Gastrocnemius medialis (tissue), 4 donors: Measurements from ENCODE around the gene CCDC141. TPM values are rescaled to one million over a fixed set of nuclear protein-coding genes. Genes with fewer than 3 reads are reported as not detected.
"Not testable (repeated sequence)": the region's sequence is repeated elsewhere in the genome, so short reads cannot be mapped to it uniquely, and the experiment has no call there.

Experiments used
- ATAC-seq, 2 donors: fragments of 150-250 bp; one replicate each; pipeline ENCODE4 v1.9.1; 2016
- DNase-seq, 2 donors: peaks; one replicate each; pipeline ENCODE4 v3.0.0-alpha.2; 2019
- H3K27ac ChIP-seq, 4 donors: fragments of 200-600 bp; sonication (generic); 1 replicate in 1 of 4; 2 replicates in 3 of 4; pipeline ENCODE4 v1.5.1; 2016 to 2018; ENCODE audit warnings: mild to moderate bottlenecking in 2 of 4, moderate library complexity in 1 of 4
- H3K27me3 ChIP-seq, 3 donors: fragments of 200-600 bp; sonication (generic) in 2 of 3; 1 replicate in 1 of 3; 2 replicates in 2 of 3; pipeline versions ENCODE4 v1.5.1 to v1.6.0; 2016 to 2019; ENCODE audit warnings: mild to moderate bottlenecking in 1 of 3, moderate library complexity in 1 of 3
- H3K36me3 ChIP-seq, 2 donors: fragments of 200-600 bp; sonication (generic) in 1 of 2; one replicate each; pipeline ENCODE4 v1.5.1; 2017 to 2018
- H3K4me1 ChIP-seq, 2 donors: fragments of 200-600 bp; sonication (generic) in 1 of 2; one replicate each; pipeline ENCODE4 v1.5.1; 2016 to 2017; ENCODE audit warnings: mild to moderate bottlenecking in 2 of 2
- H3K4me3 ChIP-seq, 4 donors: fragments of 200-600 bp; sonication (generic) in 3 of 4; 1 replicate in 1 of 4; 2 replicates in 3 of 4; pipeline ENCODE4 v1.5.1; 2016 to 2019; ENCODE audit warnings: mild to moderate bottlenecking in 2 of 4
- H3K9me3 ChIP-seq, 3 donors: fragments of 200-600 bp; sonication (generic) in 2 of 3; 1 replicate in 1 of 3; 2 replicates in 2 of 3; pipeline ENCODE4 v1.5.1; 2016 to 2019
- CTCF ChIP-seq, 5 experiments: fragments of 450-650 bp in 3 of 5; fragments of 200-600 bp in 2 of 5; sonication (generic) in 2 of 5; IDR thresholded peaks in 4 of 5; conservative IDR thresholded peaks in 1 of 5; 1 replicate in 4 of 5; 2 replicates in 1 of 5; pipeline ENCODE4 v1.5.1; 2016 to 2019; ENCODE audit warnings: antibody characterized with exemption in 5 of 5, mild to moderate bottlenecking in 3 of 5, moderate library complexity in 3 of 5
- POLR2A ChIP-seq, 2 donors: fragments of 450-650 bp; IDR thresholded peaks; one replicate each; pipeline ENCODE4 v1.6.1; 2017; ENCODE audit warnings: antibody characterized with exemption in 2 of 2, mild to moderate bottlenecking in 2 of 2, moderate library complexity in 2 of 2
- in situ Hi-C, 4 donors: fragments of 200-750 bp; cut with MboI; loops; one replicate each; pipeline versions ENCODE4 v1.15.0 to v1.8.0; 2017; ENCODE audit warnings: low sequenced_read_pairs in 4 of 4
- intact Hi-C: fragments of 100-400 bp; cut with DNase I; formaldehyde crosslinking; loops from one replicate; pipeline ENCODE4 v1.15.1; 2023; ENCODE audit warnings: low total_unique reads
- total RNA-seq, 4 donors: library from RNA; depleted of rRNA; stranded (reverse); fragments of >200 nt; gene quantifications; one replicate each; pipeline versions ENCODE4 v1.1.0 to v1.2.3, GENCODE V29; 2016

CCDC141 gene
- total RNA-seq, 4 donors from 2014 or later, result 0.85 to 4.3 (median 2.2) TPM

- H3K4me3 ChIP-seq, result no peak overlapping the region
- no peak for TF ChIP-seq POLR2A (IDR thresholded peaks at IDR 0.05)
- TF ChIP-seq CTCF (IDR thresholded peaks at IDR 0.05 in 4 of 5, conservative IDR thresholded peaks at IDR 0.05 in 1 of 5), result no peak
- no peaks in the 10 kb centered on the region for H3K36me3 ChIP-seq
- intact Hi-C loops, result no loop called here
- in situ Hi-C loops, result no loop called here
- DNase-seq (no peak), ATAC-seq (no peak)
- H3K27me3 ChIP-seq, result no peaks in the 10 kb centered on the region
- H3K4me1 ChIP-seq, result no peaks in the 10 kb centered on the region
- H3K9me3 ChIP-seq, result no peaks in the 10 kb centered on the region
- no peak overlapping the region for H3K27ac ChIP-seq
These were observed 55.7 kb downstream of the CCDC141 start for GRCh38 chr2:178994264-178994663.

GRCh38 chr2:178993788-178994187 lies 56.1 kb downstream of the CCDC141 start:
- in situ Hi-C loops (no loop called here), intact Hi-C loops (no loop called here)
- Histone ChIP-seq H3K27ac (no peak overlapping the region), H3K27me3 (no peaks in the 10 kb centered on the region), H3K36me3 (no peaks in the 10 kb centered on the region), H3K4me3 (no peak overlapping the region), H3K4me1 (no peaks in the 10 kb centered on the region), H3K9me3 (no peaks in the 10 kb centered on the region)
- no peak for TF ChIP-seq CTCF (IDR thresholded peaks at IDR 0.05 in 4 of 5, conservative IDR thresholded peaks at IDR 0.05 in 1 of 5)
- no peak for TF ChIP-seq POLR2A (IDR thresholded peaks at IDR 0.05)
- ATAC-seq (no peak), DNase-seq (no peak)

- in situ Hi-C loops, H3K9me3 ChIP-seq, H3K36me3 ChIP-seq, H3K4me1 ChIP-seq, H3K27ac ChIP-seq, ATAC-seq, intact Hi-C loops, H3K27me3 ChIP-seq, DNase-seq, H3K4me3 ChIP-seq: not testable (repeated sequence)
These were observed 57.2 kb downstream of the CCDC141 start for GRCh38 chr2:178992719-178993118.

- no peaks in the 10 kb centered on the region for H3K36me3 ChIP-seq
- ATAC-seq, result no peak
- H3K9me3 ChIP-seq, result no peaks in the 10 kb centered on the region
- no peak for TF ChIP-seq POLR2A (IDR thresholded peaks at IDR 0.05)
- TF ChIP-seq CTCF (IDR thresholded peaks at IDR 0.05 in 4 of 5, conservative IDR thresholded peaks at IDR 0.05 in 1 of 5), result no peak
- H3K4me1 ChIP-seq, result no peaks in the 10 kb centered on the region
- no peak overlapping the region for H3K4me3 ChIP-seq
- intact Hi-C loops, result loop anchor here (2.0 kb wide), 1 partner anchor 54 kb away; no protein-coding TSS in a partner anchor
- in situ Hi-C loops, result no loop called here
- no peak for DNase-seq
- H3K27ac ChIP-seq, result no peak overlapping the region
- H3K27me3 ChIP-seq, result no peaks in the 10 kb centered on the region
These were observed 59.2 kb downstream of the CCDC141 start for GRCh38 chr2:178990533-178991241.

- H3K36me3 ChIP-seq, intact Hi-C loops, in situ Hi-C loops: not testable (repeated sequence)
These were observed 60.5 kb downstream of the CCDC141 start for GRCh38 chr2:178989424-178989823.

GRCh38 chr2:178982652-178983051 lies 67.3 kb downstream of the CCDC141 start:
- H3K9me3 ChIP-seq, H3K27me3 ChIP-seq, DNase-seq, H3K4me3 ChIP-seq, H3K36me3 ChIP-seq, H3K27ac ChIP-seq, ATAC-seq, intact Hi-C loops, in situ Hi-C loops, H3K4me1 ChIP-seq: not testable (repeated sequence)

More at GRCh38 chr2:178989424-178989823, 60.5 kb downstream of the CCDC141 start:
- ATAC-seq, DNase-seq, H3K27ac ChIP-seq, H3K4me3 ChIP-seq, H3K4me1 ChIP-seq, H3K9me3 ChIP-seq, H3K27me3 ChIP-seq: not testable (repeated sequence)
